Trophoblast cell (in vitro differentiated cells and primary cell): ENCODE results near the gene TMA7.

Source experiments
- DNase-seq, 2 donors: peaks; one replicate each; pipeline ENCODE4 v3.0.0-alpha.2; 2016
- H2AFZ ChIP-seq: 2 replicates; pipeline ENCODE4 v1.6.1; 2013; ENCODE audit warnings: low read length, moderate library complexity, mild to moderate bottlenecking; ENCODE audit not compliant: insufficient read depth, poor library complexity
- H2AK5ac ChIP-seq: 2 replicates; pipeline ENCODE4 v1.6.1; 2013; ENCODE audit warnings: mild to moderate bottlenecking, low read length
- H2BK120ac ChIP-seq: 2 replicates; pipeline ENCODE4 v1.6.1; 2013; ENCODE audit warnings: low read length, mild to moderate bottlenecking, moderate library complexity; ENCODE audit not compliant: insufficient read depth, poor library complexity
- H2BK12ac ChIP-seq: 2 replicates; pipeline ENCODE4 v1.6.1; 2013; ENCODE audit warnings: mild to moderate bottlenecking, low read length, moderate library complexity
- H2BK5ac ChIP-seq: 2 replicates; pipeline ENCODE4 v1.6.1; 2013; ENCODE audit warnings: low read length, low read depth, moderate library complexity, mild to moderate bottlenecking; ENCODE audit not compliant: poor library complexity
- H3K14ac ChIP-seq: 2 replicates; pipeline ENCODE4 v1.6.1; 2013; ENCODE audit warnings: mild to moderate bottlenecking, low read length
- H3K18ac ChIP-seq: 2 replicates; pipeline ENCODE4 v1.6.1; 2013; ENCODE audit warnings: mild to moderate bottlenecking, low read length
- H3K23ac ChIP-seq: 2 replicates; pipeline ENCODE4 v1.6.1; 2013; ENCODE audit warnings: low read length
- H3K27ac ChIP-seq: 2 replicates; pipeline ENCODE4 v1.5.1; 2013; ENCODE audit warnings: low read depth, mild to moderate bottlenecking, inconsistent platforms, low read length, moderate library complexity
- H3K27me3 ChIP-seq: 2 replicates; pipeline ENCODE4 v1.6.1; 2013; ENCODE audit warnings: inconsistent platforms, mild to moderate bottlenecking, low read length, moderate library complexity; ENCODE audit not compliant: insufficient read depth
- H3K36me3 ChIP-seq, 2 experiments: 1 replicate in 1 of 2; 2 replicates in 1 of 2; pipeline ENCODE4 v1.6.1; 2013; ENCODE audit warnings: low read length in 2 of 2, mild to moderate bottlenecking in 2 of 2, moderate library complexity in 1 of 2; ENCODE audit not compliant: insufficient read depth in 2 of 2, control insufficient read depth in 1 of 2
- H3K4ac ChIP-seq: 2 replicates; pipeline ENCODE4 v1.6.1; 2013; ENCODE audit warnings: low read depth, mild to moderate bottlenecking, low read length, moderate library complexity
- H3K4me1 ChIP-seq, 2 experiments: 1 replicate in 1 of 2; 2 replicates in 1 of 2; pipeline ENCODE4 v1.6.1; 2013; ENCODE audit warnings: low read length in 2 of 2, mild to moderate bottlenecking in 2 of 2, moderate library complexity in 1 of 2; ENCODE audit not compliant: insufficient read depth in 2 of 2, control insufficient read depth in 1 of 2
- H3K4me2 ChIP-seq: 2 replicates; pipeline ENCODE4 v1.6.1; 2013; ENCODE audit warnings: inconsistent platforms, mild to moderate bottlenecking, low read length, moderate library complexity
- H3K4me3 ChIP-seq: 2 replicates; pipeline ENCODE4 v1.5.1; 2013; ENCODE audit warnings: mild to moderate bottlenecking, low read depth, low read length, inconsistent platforms
- H3K79me1 ChIP-seq: one replicate; pipeline ENCODE4 v1.6.1; 2013; ENCODE audit warnings: low read length
- H3K79me2 ChIP-seq: 2 replicates; pipeline ENCODE4 v1.6.1; 2013; ENCODE audit warnings: low read length, mild to moderate bottlenecking; ENCODE audit not compliant: control insufficient read depth, insufficient read depth, poor library complexity
- H3K9ac ChIP-seq: 2 replicates; pipeline ENCODE4 v1.6.1; 2013; ENCODE audit warnings: mild to moderate bottlenecking, low read length
- H3K9me3 ChIP-seq: 2 replicates; pipeline ENCODE4 v1.6.1; 2013; ENCODE audit warnings: low read depth, mild to moderate bottlenecking, control low read depth, inconsistent platforms, low read length; ENCODE audit not compliant: insufficient read depth
- H4K12ac ChIP-seq: 2 replicates; pipeline ENCODE4 v1.6.1; 2013; ENCODE audit warnings: low read depth, mild to moderate bottlenecking, low read length, moderate library complexity
- H4K8ac ChIP-seq: 2 replicates; pipeline ENCODE4 v1.6.1; 2013; ENCODE audit warnings: low read depth, mild to moderate bottlenecking, low read length, moderate library complexity
- H4K91ac ChIP-seq: one replicate; pipeline ENCODE4 v1.6.1; 2013; ENCODE audit warnings: low read depth, mild to moderate bottlenecking, low read length, moderate library complexity
- WGBS: extraction: QIAGEN DNeasy Blood & Tissue Kit; methylation state at CpG from one replicate; pipeline ENCODE4 v1.1.7; 2013; ENCODE audit warnings: missing lambda C conversion rate; ENCODE audit not compliant: insufficient read length, insufficient coverage; ENCODE audit errors: extremely low coverage; 5-methylcytosine and 5-hydroxymethylcytosine counted together

TMA7 gene

GRCh38 chr3:48411606-48412374 is 28.3 kb upstream of the TMA7 start:
- Histone ChIP-seq H2AFZ (no peak overlapping the region), H3K4me2 (no peak overlapping the region), H3K14ac (no peak overlapping the region), H3K27ac (no peak overlapping the region), H3K79me2 (no peaks in the 10 kb centered on the region), H3K18ac (no peak overlapping the region), H3K4me1 (no peaks in the 10 kb centered on the region), H3K36me3 (peaks cover 91 to 92% of the 10 kb centered on the region in 2 experiments), H2BK12ac (no peak overlapping the region), H3K23ac (no peak overlapping the region), H3K4ac (no peak overlapping the region), H3K9ac (no peak overlapping the region), H4K8ac (no peak overlapping the region), H2BK5ac (no peak overlapping the region), H4K12ac (no peak overlapping the region), H3K4me3 (no peak overlapping the region), H3K27me3 (no peaks in the 10 kb centered on the region), H2AK5ac (no peak overlapping the region), H2BK120ac (no peak overlapping the region), H3K79me1 (no peaks in the 10 kb centered on the region), H4K91ac (no peak overlapping the region), H3K9me3 (peaks cover 2% of the 10 kb centered on the region)
- no CpG with 5 or more reads among the region's 11 CpGs for WGBS
- DNase-seq: peak in 1 of 2 donors; percentile 47

DNA sequence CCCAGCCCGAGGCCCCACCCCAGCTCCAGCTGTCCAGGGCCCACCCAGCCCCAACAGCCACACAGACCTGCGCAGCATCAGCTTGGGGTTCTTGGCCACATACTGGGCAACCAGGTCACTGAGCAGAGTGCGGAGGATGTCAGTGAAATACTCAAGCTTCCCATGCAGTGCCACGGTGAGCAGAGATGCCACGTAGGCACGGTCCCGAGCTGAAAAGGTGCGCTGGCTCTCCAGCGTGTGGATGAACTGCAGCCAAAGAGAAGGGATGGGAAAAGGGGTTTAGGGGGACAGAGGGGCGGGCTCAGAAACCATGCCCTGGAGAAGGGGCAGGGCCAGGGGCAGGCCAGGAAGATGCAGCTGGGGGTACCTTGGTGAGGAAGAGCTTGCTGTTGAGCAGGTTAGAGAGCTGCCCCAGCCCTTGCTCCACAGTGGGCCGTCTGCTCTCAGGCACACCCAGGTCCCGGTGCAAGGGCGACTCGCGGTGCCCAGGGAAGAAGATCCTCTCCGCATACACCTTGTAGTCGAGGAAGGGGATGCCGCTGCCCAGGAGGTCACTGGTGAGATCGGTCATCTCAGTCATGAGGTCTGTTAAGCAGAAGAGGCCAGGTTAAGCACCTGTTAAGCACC is 27.6 kb upstream of the TMA7 start:
- Histone ChIP-seq H3K18ac (no peak overlapping the region), H3K4me2 (no peak overlapping the region), H3K27ac (no peak overlapping the region), H3K36me3 (peaks cover 91 to 92% of the 10 kb centered on the region in 2 experiments), H3K79me2 (no peaks in the 10 kb centered on the region), H2BK5ac (no peak overlapping the region), H3K23ac (no peak overlapping the region), H4K91ac (no peak overlapping the region), H3K4ac (no peak overlapping the region), H2AK5ac (no peak overlapping the region), H3K9ac (no peak overlapping the region), H2BK12ac (no peak overlapping the region), H3K79me1 (no peaks in the 10 kb centered on the region), H2BK120ac (no peak overlapping the region), H4K8ac (no peak overlapping the region), H3K4me1 (no peaks in the 10 kb centered on the region), H3K9me3 (peaks cover 2% of the 10 kb centered on the region), H3K14ac (no peak overlapping the region), H3K27me3 (no peaks in the 10 kb centered on the region), H3K4me3 (no peak overlapping the region), H4K12ac (no peak overlapping the region), H2AFZ (no peak overlapping the region)
- WGBS: no CpG with 5 or more reads among the region's 19 CpGs
- DNase-seq: no peak

DNA sequence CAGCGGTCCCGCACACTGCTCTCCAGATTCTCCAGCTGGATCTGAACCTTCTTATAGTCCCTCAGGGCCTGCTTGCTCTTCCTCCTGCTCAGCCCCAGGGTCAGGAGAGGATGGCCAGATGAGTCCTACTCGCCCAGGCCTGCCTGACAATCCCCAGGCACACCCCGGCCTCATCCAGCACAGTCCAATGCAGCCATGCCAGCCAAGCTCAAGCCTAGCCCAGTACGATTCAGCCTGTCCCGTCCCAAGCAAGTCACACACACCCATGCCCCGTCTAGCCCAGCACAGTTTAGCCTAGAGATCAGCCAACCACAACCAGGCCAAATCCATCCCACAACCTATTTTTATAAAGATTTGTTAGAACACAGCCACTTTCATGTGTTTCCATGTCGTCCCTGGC is 27.0 kb upstream of the TMA7 start:
- H3K14ac ChIP-seq: no peak overlapping the region
- H3K27me3 ChIP-seq: no peaks in the 10 kb centered on the region
- peaks cover 2% of the 10 kb centered on the region for H3K9me3 ChIP-seq
- no peak overlapping the region for H4K91ac ChIP-seq
- no peaks in the 10 kb centered on the region for H3K79me2 ChIP-seq
- H3K27ac ChIP-seq: no peak overlapping the region
- WGBS: no CpG with 5 or more reads among the region's 8 CpGs
- H3K4me1 ChIP-seq: no peaks in the 10 kb centered on the region
- peaks cover 94 to 95% of the 10 kb centered on the region in 2 experiments for H3K36me3 ChIP-seq
- H2AFZ ChIP-seq: no peak overlapping the region
- no peaks in the 10 kb centered on the region for H3K79me1 ChIP-seq
- H3K4me3 ChIP-seq: no peak overlapping the region
- H3K4me2 ChIP-seq: no peak overlapping the region
- H2BK120ac ChIP-seq: no peak overlapping the region
- no peak overlapping the region for H2AK5ac ChIP-seq
- no peak overlapping the region for H2BK12ac ChIP-seq
- H4K12ac ChIP-seq: no peak overlapping the region
- H3K18ac ChIP-seq: no peak overlapping the region
- H2BK5ac ChIP-seq: no peak overlapping the region
- no peak overlapping the region for H3K4ac ChIP-seq
- no peak for DNase-seq
- no peak overlapping the region for H3K9ac ChIP-seq
- H3K23ac ChIP-seq: no peak overlapping the region
- no peak overlapping the region for H4K8ac ChIP-seq

DNA sequence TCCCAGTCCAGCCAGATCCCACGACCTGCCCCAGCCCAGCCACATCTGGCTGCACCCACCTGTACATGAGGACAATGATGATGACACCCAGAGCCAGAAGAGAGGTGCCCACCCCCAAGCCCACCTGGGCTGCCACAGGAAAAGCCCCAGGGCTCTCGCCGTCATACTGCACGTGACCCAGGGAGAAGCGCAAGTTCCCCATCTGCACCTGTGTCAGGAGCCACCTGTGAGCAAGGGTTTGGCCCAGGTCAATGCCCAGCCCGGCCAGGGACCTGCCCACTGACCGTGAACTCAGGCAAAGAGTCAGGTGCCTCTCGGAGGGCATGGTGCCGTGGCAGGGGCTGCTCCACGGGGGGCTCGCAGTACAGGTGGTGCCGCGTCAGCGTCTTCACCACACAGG is 26.4 kb upstream of the TMA7 start:
- Histone ChIP-seq H3K23ac (no peak overlapping the region), H4K8ac (no peak overlapping the region), H2AK5ac (no peak overlapping the region), H2BK120ac (no peak overlapping the region), H3K4me1 (no peaks in the 10 kb centered on the region), H3K4me2 (no peak overlapping the region), H2BK5ac (no peak overlapping the region), H3K18ac (no peak overlapping the region), H3K27me3 (no peaks in the 10 kb centered on the region), H2BK12ac (no peak overlapping the region), H3K9me3 (peaks cover 2% of the 10 kb centered on the region), H4K12ac (no peak overlapping the region), H3K27ac (no peak overlapping the region), H3K4me3 (no peak overlapping the region), H3K4ac (no peak overlapping the region), H3K79me1 (no peaks in the 10 kb centered on the region), H2AFZ (no peak overlapping the region), H3K14ac (no peak overlapping the region), H4K91ac (no peak overlapping the region), H3K79me2 (no peaks in the 10 kb centered on the region), H3K36me3 (peaks cover 94 to 95% of the 10 kb centered on the region in 2 experiments), H3K9ac (no peak overlapping the region)
- no peak for DNase-seq
- WGBS: no CpG with 5 or more reads among the region's 14 CpGs
